Mesenchymal stem cell (in vitro differentiated cells and primary cell): ENCODE results near the gene ZCCHC13.

Experiments used
- DNase-seq: peaks from one replicate; pipeline ENCODE4 v3.0.0-alpha.2; 2013
- H2AFZ ChIP-seq: one replicate; pipeline ENCODE4 v1.6.1; 2013; ENCODE audit warnings: low read depth, mild to moderate bottlenecking, control low read depth, inconsistent platforms, low read length, moderate library complexity
- H2AK5ac ChIP-seq: 2 replicates; pipeline ENCODE4 v1.6.1; 2013; ENCODE audit warnings: low read length, moderate library complexity, mild to moderate bottlenecking, inconsistent platforms; ENCODE audit not compliant: severe bottlenecking
- H2BK120ac ChIP-seq: one replicate; pipeline ENCODE4 v1.6.1; 2013; ENCODE audit warnings: low read depth, mild to moderate bottlenecking, inconsistent platforms, low read length, moderate library complexity
- H2BK12ac ChIP-seq, 2 experiments: one replicate each; pipeline ENCODE4 v1.6.1; 2013; ENCODE audit warnings: inconsistent platforms in 2 of 2, low read length in 2 of 2, mild to moderate bottlenecking in 2 of 2, moderate library complexity in 2 of 2, control low read depth in 1 of 2
- H2BK15ac ChIP-seq: one replicate; pipeline ENCODE4 v1.6.1; 2013; ENCODE audit warnings: mild to moderate bottlenecking, low read depth, inconsistent platforms; ENCODE audit not compliant: poor library complexity, severe bottlenecking
- H2BK5ac ChIP-seq: 2 replicates; pipeline ENCODE4 v1.6.1; 2013; ENCODE audit warnings: low read depth, mild to moderate bottlenecking, low read length, control low read depth, inconsistent platforms; ENCODE audit not compliant: poor library complexity, severe bottlenecking
- H3K14ac ChIP-seq, 2 experiments: one replicate each; pipeline ENCODE4 v1.6.1; 2013; ENCODE audit warnings: inconsistent platforms in 2 of 2, low read length in 2 of 2, control low read depth in 1 of 2, mild to moderate bottlenecking in 1 of 2, moderate library complexity in 1 of 2
- H3K18ac ChIP-seq, 2 experiments: one replicate each; pipeline ENCODE4 v1.6.1; 2013; ENCODE audit warnings: inconsistent platforms in 2 of 2, low read length in 2 of 2, control low read depth in 1 of 2, low read depth in 1 of 2, mild to moderate bottlenecking in 1 of 2
- H3K23ac ChIP-seq, 2 experiments: one replicate each; pipeline ENCODE4 v1.6.1; 2013; ENCODE audit warnings: inconsistent platforms in 2 of 2, low read length in 2 of 2, mild to moderate bottlenecking in 2 of 2, moderate library complexity in 2 of 2, control low read depth in 1 of 2
- H3K27ac ChIP-seq: 2 replicates; pipeline ENCODE4 v1.5.1; 2013; ENCODE audit warnings: mild to moderate bottlenecking, moderate library complexity, low read length, control low read depth, inconsistent platforms; ENCODE audit not compliant: poor library complexity, severe bottlenecking
- H3K27me3 ChIP-seq, 2 experiments: 2 replicates each; pipeline versions ENCODE4 v1.6.1 to v1.7.0; 2013; ENCODE audit warnings: low read length in 2 of 2, mild to moderate bottlenecking in 2 of 2, moderate library complexity in 2 of 2, control low read depth in 1 of 2, inconsistent platforms in 1 of 2; ENCODE audit not compliant: control insufficient read depth in 1 of 2, insufficient read depth in 1 of 2
- H3K36me3 ChIP-seq, 2 experiments: 2 replicates each; pipeline versions ENCODE4 v1.6.1 to v1.7.0; 2013; ENCODE audit warnings: low read length in 2 of 2, control low read depth in 1 of 2, inconsistent platforms in 1 of 2, low read depth in 1 of 2, mild to moderate bottlenecking in 1 of 2; ENCODE audit not compliant: insufficient read depth in 2 of 2, control insufficient read depth in 1 of 2
- H3K4ac ChIP-seq, 2 experiments: one replicate each; pipeline ENCODE4 v1.6.1; 2013; ENCODE audit warnings: inconsistent platforms in 2 of 2, low read length in 2 of 2, mild to moderate bottlenecking in 2 of 2, moderate library complexity in 2 of 2, control low read depth in 1 of 2, low read depth in 1 of 2
- H3K4me1 ChIP-seq: 2 replicates; pipeline ENCODE4 v1.6.1; 2013; ENCODE audit warnings: low read depth, low read length, control low read depth; ENCODE audit not compliant: control insufficient read depth, insufficient read depth
- H3K4me2 ChIP-seq: 2 replicates; pipeline ENCODE4 v1.6.1; 2013; ENCODE audit warnings: low read length, mild to moderate bottlenecking, inconsistent platforms; ENCODE audit not compliant: poor library complexity, severe bottlenecking
- H3K4me3 ChIP-seq, 2 experiments: 2 replicates each; pipeline versions ENCODE4 v1.5.1 to v1.7.0; 2013; ENCODE audit warnings: low read length in 2 of 2, mild to moderate bottlenecking in 2 of 2, control low read depth in 1 of 2, low read depth in 1 of 2; ENCODE audit not compliant: insufficient read depth in 1 of 2
- H3K79me1 ChIP-seq: replicated peaks from 2 replicates; pipeline ENCODE4 v1.6.1; 2013; ENCODE audit warnings: mild to moderate bottlenecking, control low read depth, low read length, inconsistent platforms; ENCODE audit not compliant: poor library complexity, severe bottlenecking
- H3K9ac ChIP-seq: 2 replicates; pipeline ENCODE4 v1.7.0; 2013; ENCODE audit warnings: mild to moderate bottlenecking, low read length, moderate library complexity
- H3K9me3 ChIP-seq: 2 replicates; pipeline ENCODE4 v1.7.0; 2013; ENCODE audit warnings: mild to moderate bottlenecking, low read length; ENCODE audit not compliant: control insufficient read depth
- H4K8ac ChIP-seq: one replicate; pipeline ENCODE4 v1.6.1; 2013; ENCODE audit warnings: inconsistent platforms, mild to moderate bottlenecking, low read length, moderate library complexity
- H4K91ac ChIP-seq: one replicate; pipeline ENCODE4 v1.6.1; 2013; ENCODE audit warnings: mild to moderate bottlenecking, low read length, inconsistent platforms
- WGBS: methylation state at CpG from one replicate; pipeline ENCODE4 v1.1.7; 2013; ENCODE audit warnings: mixed read lengths; 5-methylcytosine and 5-hydroxymethylcytosine counted together

ZCCHC13 gene

DNA sequence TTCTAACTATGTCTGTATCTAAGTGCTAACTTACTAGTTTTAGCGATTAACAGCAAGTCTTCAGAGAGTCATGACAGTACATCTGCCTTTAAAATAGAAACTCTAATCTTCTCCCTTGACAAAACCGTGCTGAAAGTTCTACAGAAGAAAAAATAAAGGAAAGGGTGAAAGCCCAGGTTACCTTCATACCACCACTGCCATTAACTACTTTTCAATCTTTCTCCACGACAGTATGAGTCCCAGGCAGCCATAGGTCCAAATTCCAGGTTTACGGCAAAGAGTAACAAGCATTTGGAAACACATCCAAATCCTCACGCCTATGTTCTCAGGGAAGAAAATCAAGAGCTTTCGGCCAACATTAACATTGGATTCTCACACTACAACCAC is 12.4 kb upstream of the ZCCHC13 start:
- Histone ChIP-seq H2BK15ac (no peak overlapping the region), H4K91ac (peak overlapping the region; percentile 68), H3K79me1 (no peaks in the 10 kb centered on the region), H3K4ac (peak overlapping the region; percentile 13 to 95), H3K4me2 (peak overlapping the region; percentile 29), H2BK12ac (no peak overlapping the region), H2AFZ (no peak overlapping the region), H3K4me1 (no peaks in the 10 kb centered on the region), H3K27me3 (no peaks in the 10 kb centered on the region), H3K14ac (peak overlapping the region in 1 of 2 experiments; percentile 48), H3K36me3 (peaks cover under 1 to 23% of the 10 kb centered on the region in 2 experiments), H2AK5ac (peak overlapping the region; percentile 83), H3K9ac (peak overlapping the region; percentile 93), H4K8ac (peak overlapping the region; percentile 77), H3K27ac (peak overlapping the region; percentile 98), H2BK120ac (no peak overlapping the region), H2BK5ac (no peak overlapping the region), H3K4me3 (peak overlapping the region; percentile 61 to 85), H3K18ac (peak overlapping the region; percentile 79 to 93), H3K9me3 (peaks cover 8% of the 10 kb centered on the region), H3K23ac (peak overlapping the region in 1 of 2 experiments; percentile 9)
- no peak for DNase-seq
- WGBS, result 0% methylated on average over 5 of the region's 6 CpGs

DNA sequence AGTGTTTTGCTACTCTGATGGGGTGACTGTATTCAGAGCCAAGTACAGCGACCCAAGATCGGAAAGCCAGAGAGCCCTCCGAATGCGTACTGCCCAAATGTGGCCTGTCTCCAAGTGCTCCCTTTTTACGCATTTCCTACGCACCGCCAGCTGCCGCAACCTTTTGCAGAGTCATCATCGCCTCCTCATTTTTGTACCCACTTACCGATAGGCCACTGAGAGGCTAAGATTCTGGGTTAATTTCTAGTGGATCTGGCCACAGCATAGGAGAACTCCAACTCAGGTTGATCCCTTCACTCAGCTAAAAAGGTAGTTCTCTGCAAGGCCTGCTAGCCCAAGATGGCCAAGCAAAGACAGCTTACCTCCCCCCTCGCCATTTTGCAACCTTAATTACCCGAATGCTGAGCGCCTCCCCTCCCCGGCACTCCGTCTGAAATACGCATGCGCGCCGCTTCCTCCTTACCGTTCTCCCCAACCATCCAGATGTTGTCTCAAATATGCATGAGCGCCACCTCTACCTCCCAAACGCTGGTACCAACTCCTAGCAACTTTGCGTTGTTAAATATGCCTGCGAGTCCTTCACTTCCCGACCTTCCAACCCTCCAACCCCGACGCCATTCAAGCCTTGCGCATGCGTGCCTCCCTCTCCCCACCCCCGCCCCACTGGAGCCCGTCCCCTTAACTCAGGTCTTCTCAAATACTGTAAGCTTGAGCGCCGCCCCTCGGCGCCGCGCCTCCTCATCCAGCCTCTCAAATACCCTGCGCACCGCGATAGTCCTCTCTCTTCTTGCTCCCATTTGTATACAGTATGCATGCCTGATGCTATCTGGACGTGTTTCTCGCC is 11.8 kb upstream of the ZCCHC13 start:
- H3K4me3 ChIP-seq, result peak overlapping the region; percentile 61 to 85
- H3K4ac ChIP-seq, result peak overlapping the region; percentile 73 to 95
- H3K36me3 ChIP-seq, result peaks cover 0 to 18% of the 10 kb centered on the region in 2 experiments
- H2BK12ac ChIP-seq, result no peak overlapping the region
- H3K14ac ChIP-seq, result peak overlapping the region in 1 of 2 experiments; percentile 48
- peak overlapping the region; percentile 68 for H3K4me2 ChIP-seq
- H3K27me3 ChIP-seq, result no peaks in the 10 kb centered on the region
- peak overlapping the region; percentile 93 for H3K9ac ChIP-seq
- peak overlapping the region; percentile 79 to 93 for H3K18ac ChIP-seq
- peak overlapping the region; percentile 77 for H4K8ac ChIP-seq
- H3K9me3 ChIP-seq, result peaks cover 6% of the 10 kb centered on the region
- H2AK5ac ChIP-seq, result peak overlapping the region; percentile 83
- H3K23ac ChIP-seq, result peak overlapping the region in 1 of 2 experiments; percentile 9
- no peaks in the 10 kb centered on the region for H3K79me1 ChIP-seq
- peak overlapping the region; percentile 98 for H3K27ac ChIP-seq
- H2BK15ac ChIP-seq, result no peak overlapping the region
- H3K4me1 ChIP-seq, result no peaks in the 10 kb centered on the region
- peak overlapping the region; percentile 5 for H2BK120ac ChIP-seq
- H2BK5ac ChIP-seq, result no peak overlapping the region
- WGBS, result under 1% methylated on average over 30 of the region's 42 CpGs
- H4K91ac ChIP-seq, result peak overlapping the region; percentile 80
- H2AFZ ChIP-seq, result no peak overlapping the region
- DNase-seq, result peak; percentile 91

DNA sequence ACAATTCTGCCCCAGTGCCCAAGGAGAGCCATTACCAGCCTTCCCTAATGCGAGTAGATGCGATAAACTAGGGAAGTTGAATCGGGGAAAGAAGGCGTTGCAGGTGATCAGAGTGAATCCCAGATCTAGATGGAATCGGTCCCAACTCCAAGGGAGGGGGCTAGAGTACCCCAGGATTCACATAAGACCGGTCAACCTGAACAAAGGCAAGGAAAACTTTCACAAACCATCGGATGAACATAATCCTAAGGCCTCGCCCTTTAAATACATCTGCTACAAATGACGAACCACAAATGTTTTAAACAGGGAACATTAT is 11.2 kb upstream of the ZCCHC13 start:
- Histone ChIP-seq H3K9ac (peak overlapping the region; percentile 93), H3K36me3 (peaks cover 0 to 12% of the 10 kb centered on the region in 2 experiments)
- whole genome bisulfite sequencing, result 0% methylated on average over 9 of the region's 9 CpGs

DNA sequence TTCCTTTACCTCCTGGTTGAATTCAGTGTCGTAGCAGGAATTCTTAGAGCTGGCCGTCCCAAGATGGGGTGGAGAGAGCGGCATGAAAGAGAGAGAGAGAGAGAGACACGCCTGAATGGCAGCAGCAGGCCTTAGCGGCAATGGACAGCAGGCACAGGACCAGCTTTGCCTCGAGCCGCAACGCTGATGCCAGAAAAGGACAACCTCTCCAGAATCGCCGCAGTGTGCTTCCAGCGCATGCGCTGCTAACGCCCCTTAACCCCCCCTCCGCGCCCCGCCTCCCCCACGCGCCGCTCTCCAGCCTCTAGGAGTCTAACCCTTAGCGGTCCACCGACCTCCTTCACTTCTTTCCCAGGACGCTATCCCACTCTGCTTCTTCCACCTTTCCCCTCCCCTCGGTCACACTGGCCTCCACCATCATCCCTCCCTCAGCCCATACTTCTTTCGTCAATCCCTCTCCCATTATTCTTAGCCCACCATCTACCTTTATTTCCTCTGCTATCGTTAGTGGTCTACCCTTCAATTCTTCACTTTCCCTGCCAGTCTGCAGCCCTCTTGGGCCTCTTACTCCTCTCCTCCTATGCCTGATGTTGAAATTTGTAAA is 10.5 kb upstream of the ZCCHC13 start:
- H3K4ac ChIP-seq, result peak overlapping the region in 1 of 2 experiments; percentile 49
- no peak overlapping the region for H2BK120ac ChIP-seq
- H3K9ac ChIP-seq, result peak overlapping the region; percentile 93
- H3K27ac ChIP-seq, result peak overlapping the region; percentile 80
- peak; percentile 83 for DNase-seq
- peaks cover 0 to 5% of the 10 kb centered on the region in 2 experiments for H3K36me3 ChIP-seq
- no peak overlapping the region for H2AFZ ChIP-seq
- no peak overlapping the region for H2BK15ac ChIP-seq
- H3K4me3 ChIP-seq, result peak overlapping the region; percentile 63 to 85
- peak overlapping the region in 1 of 2 experiments; percentile 66 for H3K18ac ChIP-seq
- H3K4me2 ChIP-seq, result peak overlapping the region; percentile 68
- H3K23ac ChIP-seq, result no peak overlapping the region
- no peak overlapping the region for H4K91ac ChIP-seq
- peak overlapping the region in 1 of 2 experiments; percentile 71 for H3K14ac ChIP-seq
- H2AK5ac ChIP-seq, result no peak overlapping the region
- no peaks in the 10 kb centered on the region for H3K27me3 ChIP-seq
- no peaks in the 10 kb centered on the region for H3K79me1 ChIP-seq
- 3% methylated on average over 22 of the region's 25 CpGs for WGBS
- no peak overlapping the region for H4K8ac ChIP-seq
- no peak overlapping the region for H2BK5ac ChIP-seq
- H3K4me1 ChIP-seq, result no peaks in the 10 kb centered on the region
- H3K9me3 ChIP-seq, result no peaks in the 10 kb centered on the region
- no peak overlapping the region for H2BK12ac ChIP-seq

More for the DNA sequence above, 11.2 kb upstream of the ZCCHC13 start:
- Histone ChIP-seq H2BK5ac (peak overlapping the region; percentile 51), H4K8ac (no peak overlapping the region), H3K4me2 (peak overlapping the region; percentile 68), H3K4me3 (peak overlapping the region; percentile 46 to 85), H4K91ac (no peak overlapping the region), H3K23ac (no peak overlapping the region), H3K4me1 (no peaks in the 10 kb centered on the region), H3K18ac (peak overlapping the region in 1 of 2 experiments; percentile 57), H3K79me1 (no peaks in the 10 kb centered on the region), H2BK120ac (no peak overlapping the region), H3K27ac (peak overlapping the region; percentile 80), H3K14ac (no peak overlapping the region), H3K27me3 (no peaks in the 10 kb centered on the region), H2AK5ac (no peak overlapping the region), H2BK15ac (no peak overlapping the region), H3K4ac (peak overlapping the region; percentile 35 to 73), H2AFZ (no peak overlapping the region), H3K9me3 (peaks cover 3% of the 10 kb centered on the region), H2BK12ac (no peak overlapping the region)
- DNase-seq, result no peak
